ENCODE measurements around the gene RPL41.
"Not testable (repeated sequence)": the region's sequence is repeated elsewhere in the genome, so short reads cannot be mapped to it uniquely, and the experiment has no call there.

RPL41 gene

GRCh38 chr12:56116267-56117081 lies at the start of gene RPL41:
TSS of gene RPL41 (plus strand) at chr12:56116633.
- peak; percentile 95 for DNase-seq

- DNase-seq = no peak
These were observed 44.8 kb upstream of the RPL41 start for GRCh38 chr12:56071648-56072047.

GRCh38 chr12:56074396-56074795 lies 42.0 kb upstream of the RPL41 start:
- DNase-seq = no peak

GRCh38 chr12:56077966-56078365 lies 38.5 kb upstream of the RPL41 start:
- not testable (repeated sequence) for DNase-seq

- no peak for DNase-seq
These were observed 38.0 kb upstream of the RPL41 start for GRCh38 chr12:56078427-56078826.

GRCh38 chr12:56078931-56079722 lies 37.3 kb upstream of the RPL41 start:
- peak; percentile 67 for DNase-seq

- DNase-seq = peak; percentile 83
These were observed 36.5 kb upstream of the RPL41 start, which contains the start of gene ERBB3 for GRCh38 chr12:56079723-56080555. TSS of gene ERBB3 (plus strand) at chr12:56080165. CDS start at chr12:56080301, 136 bp downstream.

GRCh38 chr12:56080556-56081138 lies 35.8 kb upstream of the RPL41 start:
- no peak for DNase-seq

GRCh38 chr12:56081393-56082347 lies 34.8 kb upstream of the RPL41 start:
- DNase-seq = no peak

- no peak for DNase-seq
These were observed 34.1 kb upstream of the RPL41 start for GRCh38 chr12:56082382-56082781.

GRCh38 chr12:56082967-56083366 lies 33.5 kb upstream of the RPL41 start:
- DNase-seq = no peak

GRCh38 chr12:56084958-56085543 lies 31.4 kb upstream of the RPL41 start:
- peak; percentile 50 for DNase-seq

- no peak for DNase-seq
These were observed 30.3 kb upstream of the RPL41 start for GRCh38 chr12:56086096-56086495.

GRCh38 chr12:56086608-56087007 lies 29.8 kb upstream of the RPL41 start:
- no peak for DNase-seq

- DNase-seq = no peak
These were observed 29.2 kb upstream of the RPL41 start for GRCh38 chr12:56087220-56087619.

- DNase-seq = no peak
These were observed 18.7 kb upstream of the RPL41 start for GRCh38 chr12:56097738-56098137.

- DNase-seq = no peak
These were observed 17.8 kb upstream of the RPL41 start for GRCh38 chr12:56098592-56098991.

GRCh38 chr12:56099787-56100186 lies 16.6 kb upstream of the RPL41 start:
- DNase-seq = no peak

- DNase-seq = no peak
These were observed 15.4 kb upstream of the RPL41 start for GRCh38 chr12:56101045-56101444.

- no peak for DNase-seq
These were observed 13.8 kb upstream of the RPL41 start for GRCh38 chr12:56102683-56103065.

All from CD4-positive, alpha-beta T cell treated with Interleukin-17A for 4 hours (primary cell).